Activated naive CD4-positive, alpha-beta T cell treated with anti-CD3 and anti-CD28 coated beads, Interleukin-2, amount 50 U/mL, for 24 hours (primary cell): ENCODE measurements around the gene CSDE1.

Experiments used
- H3K27ac Mint-ChIP-seq: one replicate; pipeline ENCODE4 v1.8.0; 2021; ENCODE audit warnings: mild to moderate bottlenecking, mixed read lengths
- H3K27me3 Mint-ChIP-seq: one replicate; pipeline ENCODE4 v1.8.0; 2021; ENCODE audit warnings: mixed read lengths
- H3K36me3 Mint-ChIP-seq: one replicate; pipeline ENCODE4 v1.8.0; 2021; ENCODE audit warnings: mixed read lengths
- H3K4me1 Mint-ChIP-seq: one replicate; pipeline ENCODE4 v1.8.0; 2021; ENCODE audit warnings: mixed read lengths
- H3K4me3 Mint-ChIP-seq: one replicate; pipeline ENCODE4 v1.8.0; 2021; ENCODE audit warnings: mild to moderate bottlenecking, mixed read lengths
- H3K9me3 Mint-ChIP-seq: one replicate; pipeline ENCODE4 v1.8.0; 2021; ENCODE audit warnings: mixed read lengths

CSDE1 gene

DNA sequence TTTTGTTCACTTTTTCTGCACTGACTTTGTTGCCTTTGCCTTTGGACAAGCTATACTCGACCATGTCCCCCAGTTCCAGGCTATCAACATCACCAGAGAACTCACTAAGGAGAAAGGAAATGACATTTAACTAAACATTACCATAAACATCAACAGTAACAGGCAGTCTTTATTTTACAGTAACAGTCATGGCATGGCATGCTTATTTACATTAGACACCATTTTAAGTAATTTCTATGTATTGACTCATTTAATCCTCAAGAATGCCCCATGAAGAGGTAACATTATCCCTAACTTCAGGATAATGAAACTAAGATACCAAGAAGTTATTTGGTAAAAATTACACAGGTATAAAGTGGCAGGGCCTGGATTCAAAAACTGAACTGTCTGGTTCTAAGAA lies 32.6 kb downstream of the CSDE1 start:
- Mint-ChIP-seq H3K36me3 (peaks cover 24% of the 10 kb centered on the region), H3K27ac (peak overlapping the region; percentile 6), H3K4me3 (no peak overlapping the region), H3K9me3 (no peaks in the 10 kb centered on the region), H3K27me3 (no peaks in the 10 kb centered on the region), H3K4me1 (peaks cover 3% of the 10 kb centered on the region)

DNA sequence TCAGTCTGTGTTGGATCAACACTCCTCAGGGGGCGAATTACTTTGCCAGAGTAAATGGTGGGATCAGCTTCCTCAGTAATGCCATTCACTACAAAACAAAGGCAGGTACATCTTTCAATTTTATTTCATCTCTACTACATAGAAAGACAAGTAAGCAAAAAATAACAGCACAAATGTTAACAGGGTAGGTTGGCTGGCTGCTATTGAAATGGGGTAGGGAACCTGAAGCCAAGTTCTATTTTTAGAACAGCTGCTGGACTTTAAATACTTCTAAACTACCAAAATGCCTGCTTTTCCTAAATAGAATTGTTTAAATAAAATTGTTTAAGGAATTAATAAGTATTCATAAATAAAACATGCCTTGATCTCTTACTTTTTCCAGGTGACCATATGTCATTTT lies 33.9 kb downstream of the CSDE1 start:
- no peaks in the 10 kb centered on the region for H3K9me3 Mint-ChIP-seq
- no peaks in the 10 kb centered on the region for H3K27me3 Mint-ChIP-seq
- peaks cover 25% of the 10 kb centered on the region for H3K36me3 Mint-ChIP-seq
- no peak overlapping the region for H3K4me3 Mint-ChIP-seq
- H3K27ac Mint-ChIP-seq, result no peak overlapping the region
- peaks cover 3% of the 10 kb centered on the region for H3K4me1 Mint-ChIP-seq

- no peak overlapping the region for H3K27ac Mint-ChIP-seq
- H3K36me3 Mint-ChIP-seq, result peaks cover 25% of the 10 kb centered on the region
- H3K27me3 Mint-ChIP-seq, result no peaks in the 10 kb centered on the region
- no peaks in the 10 kb centered on the region for H3K9me3 Mint-ChIP-seq
- H3K4me3 Mint-ChIP-seq, result no peak overlapping the region
- H3K4me1 Mint-ChIP-seq, result peaks cover 6% of the 10 kb centered on the region
Observed at GRCh38 chr1:114723457-114723856, 34.3 kb downstream of the CSDE1 start.

GRCh38 chr1:114720492-114720891 lies 37.3 kb downstream of the CSDE1 start:
- peaks cover 30% of the 10 kb centered on the region for H3K36me3 Mint-ChIP-seq
- H3K27ac Mint-ChIP-seq, result peak overlapping the region; percentile 72

GRCh38 chr1:114719424-114719787 lies 38.4 kb downstream of the CSDE1 start:
- H3K27ac Mint-ChIP-seq, result peak overlapping the region; percentile 81
- peaks cover 28% of the 10 kb centered on the region for H3K36me3 Mint-ChIP-seq
- H3K9me3 Mint-ChIP-seq, result no peaks in the 10 kb centered on the region
- H3K4me3 Mint-ChIP-seq, result no peak overlapping the region
- no peaks in the 10 kb centered on the region for H3K27me3 Mint-ChIP-seq
- H3K4me1 Mint-ChIP-seq, result peaks cover 24% of the 10 kb centered on the region

More at GRCh38 chr1:114720492-114720891, 37.3 kb downstream of the CSDE1 start:
- peaks cover 23% of the 10 kb centered on the region for H3K4me1 Mint-ChIP-seq
- H3K4me3 Mint-ChIP-seq, result no peak overlapping the region
- H3K27me3 Mint-ChIP-seq, result no peaks in the 10 kb centered on the region
- no peaks in the 10 kb centered on the region for H3K9me3 Mint-ChIP-seq

- Mint-ChIP-seq H3K9me3 (no peaks in the 10 kb centered on the region), H3K36me3 (peaks cover 24% of the 10 kb centered on the region), H3K4me3 (no peak overlapping the region), H3K27ac (peak overlapping the region; percentile 81), H3K4me1 (peaks cover 29% of the 10 kb centered on the region), H3K27me3 (no peaks in the 10 kb centered on the region)
Observed at GRCh38 chr1:114718661-114719423, 38.9 kb downstream of the CSDE1 start.

DNA sequence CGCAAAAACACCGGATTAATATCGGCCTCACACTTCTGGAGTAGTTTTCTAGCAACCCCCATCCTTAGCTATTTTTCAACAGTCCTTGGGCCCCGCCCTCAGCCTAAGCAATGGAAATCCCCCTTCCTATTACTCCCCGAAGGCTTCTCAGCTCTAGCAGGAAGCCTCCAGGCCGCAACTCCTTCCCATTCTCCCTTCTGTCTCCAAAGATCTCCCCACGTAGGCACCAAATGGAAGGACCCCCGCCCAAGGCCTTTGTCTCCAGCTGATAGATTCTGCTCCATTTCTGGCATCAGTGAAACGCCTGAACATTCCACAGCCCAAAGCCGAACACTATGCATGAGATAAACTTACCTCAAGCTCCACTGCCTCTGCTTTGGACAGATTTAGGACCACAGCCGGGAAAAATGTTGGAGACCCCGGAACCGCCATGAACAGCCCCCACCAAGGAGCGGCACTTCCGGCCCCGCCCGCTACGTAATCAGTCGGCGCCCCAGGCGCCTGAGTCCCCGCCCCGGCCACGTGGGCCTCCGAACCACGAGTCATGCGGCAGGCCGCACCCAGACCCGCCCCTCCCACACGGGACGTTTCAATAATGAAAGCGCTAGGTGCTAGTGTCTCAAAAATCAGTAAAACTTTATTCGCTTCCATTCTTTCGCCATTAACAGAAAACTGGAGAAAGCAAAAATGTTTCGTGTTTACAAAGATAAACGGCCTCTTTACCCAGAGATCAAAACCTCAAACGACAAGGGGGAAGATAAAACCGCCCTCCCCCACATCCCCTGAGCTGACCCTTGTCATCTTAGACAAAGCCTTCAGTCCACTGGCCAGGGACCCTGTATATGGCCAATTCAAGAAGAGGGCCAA lies 41.2 kb downstream of the CSDE1 start, which contains the start of gene NRAS:
NRAS (minus strand) TSS at position 468 of the 867 bp plus-strand sequence. CDS start 611 bp downstream, outside the sequence.
- Mint-ChIP-seq H3K4me1 (peaks cover 36% of the 10 kb centered on the region), H3K36me3 (peaks cover 22% of the 10 kb centered on the region), H3K27ac (peak within 1 kb of the TSS; percentile 97), H3K27me3 (no peaks in the 10 kb centered on the region), H3K4me3 (peak within 1 kb of the TSS; percentile 99), H3K9me3 (no peaks in the 10 kb centered on the region)

DNA sequence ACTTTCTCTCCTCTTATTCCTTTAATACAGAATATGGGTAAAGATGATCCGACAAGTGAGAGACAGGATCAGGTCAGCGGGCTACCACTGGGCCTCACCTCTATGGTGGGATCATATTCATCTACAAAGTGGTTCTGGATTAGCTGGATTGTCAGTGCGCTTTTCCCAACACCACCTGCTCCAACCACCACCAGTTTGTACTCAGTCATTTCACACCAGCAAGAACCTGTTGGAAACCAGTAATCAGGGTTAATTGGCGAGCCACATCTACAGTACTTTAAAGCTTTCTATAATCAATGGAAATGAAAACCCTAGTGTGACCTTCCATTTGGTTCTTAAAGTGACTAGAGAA lies 41.9 kb downstream of the CSDE1 start:
- peak overlapping the region; percentile 99 for H3K4me3 Mint-ChIP-seq
- peaks cover 19% of the 10 kb centered on the region for H3K36me3 Mint-ChIP-seq
- H3K9me3 Mint-ChIP-seq, result no peaks in the 10 kb centered on the region
- H3K4me1 Mint-ChIP-seq, result peaks cover 36% of the 10 kb centered on the region
- peak overlapping the region; percentile 97 for H3K27ac Mint-ChIP-seq
- no peaks in the 10 kb centered on the region for H3K27me3 Mint-ChIP-seq

DNA sequence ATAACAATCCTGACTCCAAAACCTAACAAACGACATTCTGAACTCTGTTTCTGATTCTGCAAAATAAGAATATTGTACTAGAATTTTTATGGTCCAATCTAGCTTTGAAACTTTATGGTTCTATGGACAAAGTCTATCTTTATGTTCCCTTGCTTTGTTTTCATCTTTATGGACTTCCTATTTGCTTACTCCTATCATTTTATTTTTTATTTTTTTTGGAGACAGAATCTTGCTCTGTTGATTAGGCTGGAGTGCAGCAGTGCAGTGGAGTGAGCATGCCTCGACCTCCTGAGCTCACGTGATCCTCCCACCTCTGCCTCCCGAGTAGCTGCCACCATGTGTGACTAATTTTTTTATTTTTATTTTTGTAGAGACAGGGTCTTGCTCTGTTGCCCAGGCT lies 44.8 kb downstream of the CSDE1 start:
- Mint-ChIP-seq H3K27me3 (no peaks in the 10 kb centered on the region), H3K9me3 (no peaks in the 10 kb centered on the region), H3K27ac (no peak overlapping the region), H3K4me3 (no peak overlapping the region), H3K36me3 (peaks cover 23% of the 10 kb centered on the region), H3K4me1 (peaks cover 28% of the 10 kb centered on the region)

DNA sequence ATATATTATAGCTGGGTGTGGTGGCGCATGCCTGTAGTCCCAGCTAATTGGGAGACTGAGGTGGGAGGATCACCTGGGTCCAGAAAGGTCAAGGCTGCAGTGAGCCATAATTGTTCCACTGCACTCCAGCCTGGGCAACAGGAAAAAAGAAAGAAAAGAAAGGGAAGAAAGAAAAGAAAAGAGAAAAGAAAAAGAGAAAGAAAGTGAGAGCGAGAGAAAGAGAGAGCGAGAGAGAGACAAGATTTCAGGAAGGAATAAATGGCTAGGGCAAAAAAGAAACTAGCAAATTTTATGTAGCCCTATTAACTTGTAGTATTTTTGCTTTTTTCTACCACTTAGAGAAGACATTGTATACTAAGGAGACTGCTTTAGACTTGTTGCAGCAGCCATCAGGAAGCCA lies 47.4 kb downstream of the CSDE1 start:
- H3K36me3 Mint-ChIP-seq, result peaks cover 20% of the 10 kb centered on the region
- H3K4me3 Mint-ChIP-seq, result no peak overlapping the region
- H3K9me3 Mint-ChIP-seq, result no peaks in the 10 kb centered on the region
- H3K27me3 Mint-ChIP-seq, result no peaks in the 10 kb centered on the region
- H3K27ac Mint-ChIP-seq, result no peak overlapping the region
- peaks cover 17% of the 10 kb centered on the region for H3K4me1 Mint-ChIP-seq

DNA sequence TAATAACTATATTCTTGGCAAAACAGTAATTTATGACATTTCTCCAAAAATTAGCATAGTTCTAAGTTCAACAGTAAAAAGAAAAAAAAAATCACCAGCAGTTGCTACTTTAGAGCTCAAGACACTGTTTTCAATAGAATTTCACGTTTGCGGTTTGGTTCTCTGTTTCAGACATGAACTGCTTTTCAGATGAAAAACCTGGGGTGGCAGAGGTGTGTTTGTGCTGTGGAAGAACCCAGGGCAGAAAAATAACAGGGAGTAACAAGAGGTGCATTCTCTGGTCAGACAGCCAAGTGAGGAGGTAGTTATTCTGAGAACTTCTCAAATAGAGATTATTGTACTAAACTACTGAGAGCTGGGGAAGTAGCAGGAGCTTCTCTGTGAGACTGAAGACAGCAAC lies 50.2 kb downstream of the CSDE1 start:
- no peaks in the 10 kb centered on the region for H3K27me3 Mint-ChIP-seq
- H3K27ac Mint-ChIP-seq, result no peak overlapping the region
- peaks cover 16% of the 10 kb centered on the region for H3K36me3 Mint-ChIP-seq
- peaks cover 6% of the 10 kb centered on the region for H3K4me1 Mint-ChIP-seq
- H3K9me3 Mint-ChIP-seq, result no peaks in the 10 kb centered on the region
- no peak overlapping the region for H3K4me3 Mint-ChIP-seq

DNA sequence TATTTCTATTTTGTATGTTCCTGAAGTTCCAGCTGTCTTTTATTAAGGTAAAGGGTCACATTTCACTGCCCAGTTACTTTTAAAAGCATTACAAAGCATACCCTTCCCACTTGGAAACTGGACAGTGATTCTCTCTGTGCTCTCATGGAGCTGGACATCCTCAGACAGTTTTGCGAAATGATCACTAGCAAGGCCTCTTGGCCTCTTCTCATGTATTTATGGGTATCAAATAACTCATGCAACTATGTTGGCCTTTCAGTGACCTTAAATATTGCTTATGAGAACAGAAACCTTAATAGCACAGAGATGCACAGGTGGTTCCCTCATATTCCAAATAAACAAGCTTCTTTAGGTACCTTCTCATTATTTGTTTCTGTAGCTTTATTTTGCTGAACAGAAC lies 54.5 kb downstream of the CSDE1 start:
- H3K36me3 Mint-ChIP-seq, result peaks cover 7% of the 10 kb centered on the region
- H3K4me1 Mint-ChIP-seq, result peaks cover 6% of the 10 kb centered on the region
- no peak overlapping the region for H3K27ac Mint-ChIP-seq
- H3K9me3 Mint-ChIP-seq, result no peaks in the 10 kb centered on the region
- H3K4me3 Mint-ChIP-seq, result no peak overlapping the region
- no peaks in the 10 kb centered on the region for H3K27me3 Mint-ChIP-seq

DNA sequence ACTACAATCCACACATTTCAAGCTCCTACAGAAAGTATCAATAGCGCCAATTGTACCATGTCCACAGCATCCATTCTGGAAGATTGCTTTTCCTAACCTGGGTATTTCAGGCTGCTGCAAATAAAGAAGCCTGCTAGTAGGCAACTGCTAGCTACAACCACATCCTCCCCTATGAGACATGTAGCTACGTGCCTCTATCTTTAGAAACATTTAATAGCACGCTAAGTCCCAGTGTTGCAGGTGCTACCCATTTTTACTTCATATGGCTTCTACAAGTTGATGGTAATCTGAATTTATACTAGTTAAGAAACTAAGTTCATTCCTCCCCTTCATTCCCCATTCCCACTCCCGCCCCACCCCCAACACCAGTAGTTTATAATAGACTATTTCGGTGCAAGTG lies 55.0 kb downstream of the CSDE1 start:
- Mint-ChIP-seq H3K4me3 (no peak overlapping the region), H3K9me3 (no peaks in the 10 kb centered on the region), H3K27me3 (no peaks in the 10 kb centered on the region), H3K27ac (no peak overlapping the region), H3K36me3 (peaks cover 6% of the 10 kb centered on the region), H3K4me1 (peaks cover 6% of the 10 kb centered on the region)

- Mint-ChIP-seq H3K36me3 (peaks cover under 1% of the 10 kb centered on the region), H3K9me3 (no peaks in the 10 kb centered on the region), H3K4me1 (peaks cover 1% of the 10 kb centered on the region), H3K27me3 (peaks cover 1% of the 10 kb centered on the region), H3K4me3 (no peak overlapping the region), H3K27ac (no peak overlapping the region)
Observed at GRCh38 chr1:114701931-114702330, 55.9 kb downstream of the CSDE1 start.

DNA sequence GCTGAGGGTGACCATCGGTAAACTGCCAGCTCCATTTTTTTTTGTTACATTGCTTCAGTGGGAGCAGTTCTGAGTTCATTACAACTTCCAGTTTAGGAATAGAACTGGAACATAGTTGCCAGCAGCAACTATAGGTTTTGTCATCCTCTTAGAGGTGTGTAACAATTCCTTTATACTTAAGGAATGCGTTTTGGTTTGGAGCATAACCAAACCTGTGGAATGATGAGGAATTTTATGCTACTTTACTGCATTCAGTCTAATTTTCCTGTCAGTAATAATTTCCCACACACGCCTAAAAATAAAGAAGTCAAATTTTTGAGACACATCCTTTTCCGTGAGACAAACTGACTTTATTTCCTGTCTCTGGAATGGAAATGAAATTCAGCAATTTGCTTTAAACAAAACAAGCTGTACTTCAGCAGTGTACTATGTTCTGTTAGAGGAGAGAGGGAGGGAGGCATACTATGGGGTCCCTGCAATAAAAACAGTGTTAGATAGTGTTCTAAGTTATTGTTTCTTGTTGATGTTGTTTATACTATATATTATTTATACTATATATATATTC lies 57.7 kb downstream of the CSDE1 start:
- H3K36me3 Mint-ChIP-seq, result no peaks in the 10 kb centered on the region
- H3K4me3 Mint-ChIP-seq, result no peak overlapping the region
- peaks cover 3% of the 10 kb centered on the region for H3K27me3 Mint-ChIP-seq
- H3K9me3 Mint-ChIP-seq, result no peaks in the 10 kb centered on the region
- no peak overlapping the region for H3K27ac Mint-ChIP-seq
- no peaks in the 10 kb centered on the region for H3K4me1 Mint-ChIP-seq

DNA sequence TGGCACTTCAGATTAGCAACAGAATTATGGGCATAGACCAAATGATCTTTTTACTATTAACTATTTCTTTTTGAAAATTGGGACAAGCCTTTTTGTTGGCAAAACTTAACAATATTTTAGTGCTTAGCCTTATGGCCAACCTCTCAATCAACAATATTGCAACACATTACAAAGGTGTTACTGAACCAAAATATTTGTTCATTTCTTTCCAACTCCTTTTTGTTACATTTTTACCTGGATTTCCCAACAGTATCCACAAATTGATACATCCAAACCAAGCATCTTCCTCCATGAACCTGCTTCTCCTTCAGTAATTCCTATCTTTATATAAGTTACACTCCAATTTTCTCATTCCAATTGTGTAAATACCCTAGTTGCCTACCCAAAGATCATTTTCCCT lies 61.0 kb downstream of the CSDE1 start:
- H3K36me3 Mint-ChIP-seq, result no peaks in the 10 kb centered on the region
- no peak overlapping the region for H3K4me3 Mint-ChIP-seq
- no peak overlapping the region for H3K27ac Mint-ChIP-seq
- no peaks in the 10 kb centered on the region for H3K9me3 Mint-ChIP-seq
- peaks cover 3% of the 10 kb centered on the region for H3K27me3 Mint-ChIP-seq
- H3K4me1 Mint-ChIP-seq, result no peaks in the 10 kb centered on the region
